ENCODE data around the gene SCN2A. TPM values are rescaled to one million over a fixed set of nuclear protein-coding genes. Genes with fewer than 3 reads are reported as not detected.

The SCN2A gene
- total RNA-seq, 2 experiments from 2014 or later: not detected

GRCh38 chr2:165436559-165436958 lies 197.3 kb downstream of the SCN2A start:
- no peaks in the 10 kb centered on the region for H3K27me3 Mint-ChIP-seq
- DNase-seq (no peak), ATAC-seq (no peak)
- CTCF ChIA-PET: no interaction called here
- no peaks in the 10 kb centered on the region for H3K36me3 Mint-ChIP-seq (ENCODE audit: low read depth)
- POLR2A ChIA-PET: no interaction called here
- TF ChIP-seq, protein P1, sequence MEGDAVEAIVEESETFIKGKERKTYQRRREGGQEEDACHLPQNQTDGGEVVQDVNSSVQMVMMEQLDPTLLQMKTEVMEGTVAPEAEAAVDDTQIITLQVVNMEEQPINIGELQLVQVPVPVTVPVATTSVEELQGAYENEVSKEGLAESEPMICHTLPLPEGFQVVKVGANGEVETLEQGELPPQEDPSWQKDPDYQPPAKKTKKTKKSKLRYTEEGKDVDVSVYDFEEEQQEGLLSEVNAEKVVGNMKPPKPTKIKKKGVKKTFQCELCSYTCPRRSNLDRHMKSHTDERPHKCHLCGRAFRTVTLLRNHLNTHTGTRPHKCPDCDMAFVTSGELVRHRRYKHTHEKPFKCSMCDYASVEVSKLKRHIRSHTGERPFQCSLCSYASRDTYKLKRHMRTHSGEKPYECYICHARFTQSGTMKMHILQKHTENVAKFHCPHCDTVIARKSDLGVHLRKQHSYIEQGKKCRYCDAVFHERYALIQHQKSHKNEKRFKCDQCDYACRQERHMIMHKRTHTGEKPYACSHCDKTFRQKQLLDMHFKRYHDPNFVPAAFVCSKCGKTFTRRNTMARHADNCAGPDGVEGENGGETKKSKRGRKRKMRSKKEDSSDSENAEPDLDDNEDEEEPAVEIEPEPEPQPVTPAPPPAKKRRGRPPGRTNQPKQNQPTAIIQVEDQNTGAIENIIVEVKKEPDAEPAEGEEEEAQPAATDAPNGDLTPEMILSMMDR (IDR thresholded peaks at IDR 0.05): no peak
- no peak overlapping the region for H3K4me3 Mint-ChIP-seq
- H3K4me1 Mint-ChIP-seq (ENCODE audit: low read depth): no peaks in the 10 kb centered on the region
- intact Hi-C loops (cut with micrococcal nuclease): no loop called here
- no peaks in the 10 kb centered on the region for H3K9me3 Mint-ChIP-seq
- no peak overlapping the region for H3K27ac Mint-ChIP-seq

- TF ChIP-seq, protein P1 (IDR thresholded peaks at IDR 0.05): no peak
These were observed 201.2 kb downstream of the SCN2A start for GRCh38 chr2:165440367-165440766.

More at GRCh38 chr2:165440367-165440766, 201.2 kb downstream of the SCN2A start:
- H3K36me3 Mint-ChIP-seq (ENCODE audit: low read depth): no peaks in the 10 kb centered on the region
- no peaks in the 10 kb centered on the region for H3K27me3 Mint-ChIP-seq
- peaks cover 12% of the 10 kb centered on the region for H3K4me1 Mint-ChIP-seq (ENCODE audit: low read depth)
- no peaks in the 10 kb centered on the region for H3K9me3 Mint-ChIP-seq
- no peak overlapping the region for H3K4me3 Mint-ChIP-seq
- H3K27ac Mint-ChIP-seq: no peak overlapping the region
- intact Hi-C loops (cut with micrococcal nuclease): no loop called here
- POLR2A ChIA-PET: interaction anchor here (1.0 kb wide), 1 partner anchor 10 kb away, joined by 3 read pairs; no protein-coding TSS in a partner anchor
- DNase-seq (no peak), ATAC-seq (no peak)
- CTCF ChIA-PET: no interaction called here

Other genes with a start within 250 kb of the SCN2A start
- under 1 TPM in 1 of 2 experiments, not detected in 1; 0.07 TPM for gene SCN3A, start 35.4 kb upstream of the SCN2A start, total RNA-seq
- not detected for gene CSRNP3, start 230.3 kb downstream of the SCN2A start, total RNA-seq

All from activated CD8-positive, alpha-beta T cell treated with anti-CD3 and anti-CD28 coated beads for 36 hours (primary cell).